ENCODE results near the gene XXYLT1.

- TF ChIP-seq, protein P1, sequence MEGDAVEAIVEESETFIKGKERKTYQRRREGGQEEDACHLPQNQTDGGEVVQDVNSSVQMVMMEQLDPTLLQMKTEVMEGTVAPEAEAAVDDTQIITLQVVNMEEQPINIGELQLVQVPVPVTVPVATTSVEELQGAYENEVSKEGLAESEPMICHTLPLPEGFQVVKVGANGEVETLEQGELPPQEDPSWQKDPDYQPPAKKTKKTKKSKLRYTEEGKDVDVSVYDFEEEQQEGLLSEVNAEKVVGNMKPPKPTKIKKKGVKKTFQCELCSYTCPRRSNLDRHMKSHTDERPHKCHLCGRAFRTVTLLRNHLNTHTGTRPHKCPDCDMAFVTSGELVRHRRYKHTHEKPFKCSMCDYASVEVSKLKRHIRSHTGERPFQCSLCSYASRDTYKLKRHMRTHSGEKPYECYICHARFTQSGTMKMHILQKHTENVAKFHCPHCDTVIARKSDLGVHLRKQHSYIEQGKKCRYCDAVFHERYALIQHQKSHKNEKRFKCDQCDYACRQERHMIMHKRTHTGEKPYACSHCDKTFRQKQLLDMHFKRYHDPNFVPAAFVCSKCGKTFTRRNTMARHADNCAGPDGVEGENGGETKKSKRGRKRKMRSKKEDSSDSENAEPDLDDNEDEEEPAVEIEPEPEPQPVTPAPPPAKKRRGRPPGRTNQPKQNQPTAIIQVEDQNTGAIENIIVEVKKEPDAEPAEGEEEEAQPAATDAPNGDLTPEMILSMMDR (IDR thresholded peaks at IDR 0.05 in 8 of 11, conservative IDR thresholded peaks at IDR 0.05 in 3 of 11), result no peak
- TF ChIP-seq POLR2AphosphoS5 (IDR thresholded peaks at IDR 0.05), result no peak
These were observed 131.1 kb downstream of the XXYLT1 start for GRCh38 chr3:195139876-195140240.

All from spleen (tissue), 7 donors.